ENCODE measurements around the gene GJB3. TPM values are rescaled to one million over a fixed set of nuclear protein-coding genes. Genes with fewer than 3 reads are reported as not detected.

Gene GJB3
- total RNA-seq, 2 donors from 2014 or later = 7.5 to 20.7 TPM

GRCh38 chr1:34746785-34747637 lies 34.0 kb upstream of the GJB3 start:
- Histone ChIP-seq H3K27me3 (no peaks in the 10 kb centered on the region), H3K4me3 (no peak overlapping the region), H3K36me3 (no peaks in the 10 kb centered on the region), H3K27ac (no peak overlapping the region), H3K4me1 (no peaks in the 10 kb centered on the region), H3K9ac (ENCODE audit: low read depth in 2 of 2, low read length in 2 of 2) (no peak overlapping the region), H3K9me3 (no peaks in the 10 kb centered on the region)
- TF ChIP-seq CTCF (IDR thresholded peaks at IDR 0.05) = no peak
- intact Hi-C loops (cut with DNase I) = loop anchor here (5.0 kb wide), 1 partner anchor 145 kb away; no protein-coding TSS in a partner anchor
- no peak for DNase-seq

GRCh38 chr1:34747638-34747941 lies 33.4 kb upstream of the GJB3 start:
- Histone ChIP-seq H3K27me3 (no peaks in the 10 kb centered on the region), H3K4me3 (no peak overlapping the region), H3K27ac (no peak overlapping the region), H3K4me1 (no peaks in the 10 kb centered on the region), H3K9ac (ENCODE audit: low read depth in 2 of 2, low read length in 2 of 2) (no peak overlapping the region), H3K36me3 (no peaks in the 10 kb centered on the region), H3K9me3 (no peaks in the 10 kb centered on the region)
- TF ChIP-seq CTCF (IDR thresholded peaks at IDR 0.05) = no peak
- intact Hi-C loops (cut with DNase I) = loop anchor here (5.0 kb wide), 1 partner anchor 145 kb away; no protein-coding TSS in a partner anchor
- no peak for DNase-seq

- no peak for TF ChIP-seq CTCF (IDR thresholded peaks at IDR 0.05)
- Histone ChIP-seq H3K9me3 (no peaks in the 10 kb centered on the region), H3K4me1 (no peaks in the 10 kb centered on the region), H3K27ac (no peak overlapping the region), H3K9ac (ENCODE audit: low read depth in 2 of 2, low read length in 2 of 2) (no peak overlapping the region), H3K4me3 (no peak overlapping the region), H3K36me3 (no peaks in the 10 kb centered on the region), H3K27me3 (no peaks in the 10 kb centered on the region)
- intact Hi-C loops (cut with DNase I) = loop anchor here (5.0 kb wide), 1 partner anchor 148 kb away; no protein-coding TSS in a partner anchor
- no peak for DNase-seq
Observed at GRCh38 chr1:34749992-34750391, 31.0 kb upstream of the GJB3 start.

- no peak for DNase-seq
- Histone ChIP-seq H3K9me3 (no peaks in the 10 kb centered on the region), H3K9ac (ENCODE audit: low read depth in 2 of 2, low read length in 2 of 2) (no peak overlapping the region), H3K27me3 (no peaks in the 10 kb centered on the region), H3K4me1 (no peaks in the 10 kb centered on the region), H3K4me3 (no peak overlapping the region), H3K27ac (no peak overlapping the region), H3K36me3 (no peaks in the 10 kb centered on the region)
- no peak for TF ChIP-seq CTCF (IDR thresholded peaks at IDR 0.05)
- intact Hi-C loops (cut with DNase I) = no loop called here
Observed at GRCh38 chr1:34750610-34751009, 30.4 kb upstream of the GJB3 start.

GRCh38 chr1:34753163-34753562 lies 27.9 kb upstream of the GJB3 start:
- H3K27me3 ChIP-seq = no peaks in the 10 kb centered on the region
- H3K4me3 ChIP-seq = no peak overlapping the region
- H3K4me1 ChIP-seq = no peaks in the 10 kb centered on the region
- H3K27ac ChIP-seq = no peak overlapping the region
- no peak overlapping the region for H3K9ac ChIP-seq (ENCODE audit: low read depth in 2 of 2, low read length in 2 of 2)
- no peak for TF ChIP-seq CTCF (IDR thresholded peaks at IDR 0.05)
- no peak for DNase-seq
- H3K9me3 ChIP-seq = no peaks in the 10 kb centered on the region
- intact Hi-C loops (cut with DNase I) = no loop called here
- H3K36me3 ChIP-seq = no peaks in the 10 kb centered on the region
